GM23338 (cell line): ENCODE measurements around the gene RAB12. TPM values are rescaled to one million over a fixed set of nuclear protein-coding genes. Genes with fewer than 3 reads are reported as not detected.

ENCODE experiments used
- ATAC-seq: fragments of 200-7000 bp; cut with Tn5 transposase; 3 replicates; pipeline ENCODE4 v1.9.1; 2020
- DNase-seq: peaks from one replicate; pipeline ENCODE4 v3.0.0-alpha.2; 2015; ENCODE audit warnings: low spot score
- H2AFZ ChIP-seq: fragments of 200-600 bp; sonication (generic); 2 replicates; pipeline ENCODE4 v1.8.0; 2016; ENCODE audit warnings: antibody characterized with exemption, mild to moderate bottlenecking, moderate library complexity
- H3F3A ChIP-seq: fragments of 200-600 bp; sonication (generic); replicated peaks from 2 replicates; pipeline ENCODE4 v1.8.0; 2017; ENCODE audit warnings: antibody characterized with exemption, mixed run types, low read depth
- H3K27ac ChIP-seq: fragments of 200-600 bp; sonication (generic); 2 replicates; pipeline ENCODE4 v1.6.1; 2016; ENCODE audit warnings: low read depth
- H3K27me3 ChIP-seq: fragments of 200-600 bp; sonication (generic); 2 replicates; pipeline ENCODE4 v1.8.0; 2016; ENCODE audit warnings: mild to moderate bottlenecking, mixed run types, moderate library complexity; ENCODE audit not compliant: insufficient read depth
- H3K36me3 ChIP-seq: fragments of 200-600 bp; sonication (generic); 2 replicates; pipeline ENCODE4 v1.8.0; 2016; ENCODE audit warnings: mild to moderate bottlenecking; ENCODE audit not compliant: insufficient read depth
- H3K4me1 ChIP-seq: fragments of 200-600 bp; sonication (generic); 2 replicates; pipeline ENCODE4 v1.8.0; 2016; ENCODE audit warnings: mild to moderate bottlenecking, moderate library complexity; ENCODE audit not compliant: insufficient read depth
- H3K4me2 ChIP-seq: fragments of 200-600 bp; sonication (generic); 2 replicates; pipeline ENCODE4 v1.7.1; 2017; ENCODE audit warnings: mixed run types
- H3K4me3 ChIP-seq: fragments of 200-600 bp; sonication (generic); 2 replicates; pipeline ENCODE4 v1.6.1; 2016; ENCODE audit warnings: mixed run types
- H3K79me2 ChIP-seq: fragments of 200-600 bp; sonication (generic); replicated peaks from 2 replicates; pipeline ENCODE4 v1.8.0; 2017; ENCODE audit warnings: mild to moderate bottlenecking; ENCODE audit not compliant: insufficient read depth
- H3K9me2 ChIP-seq: fragments of 200-600 bp; sonication (generic); 2 replicates; pipeline ENCODE4 v1.8.0; 2017; ENCODE audit not compliant: insufficient read depth
- H4K20me1 ChIP-seq: fragments of 200-600 bp; sonication (generic); replicated peaks from 2 replicates; pipeline ENCODE4 v1.8.0; 2017; ENCODE audit warnings: mild to moderate bottlenecking; ENCODE audit not compliant: insufficient read depth
- H3K27ac Mint-ChIP-seq: 2 replicates; pipeline ENCODE4 v1.8.0; 2020; ENCODE audit warnings: inconsistent platforms, mild to moderate bottlenecking, moderate library complexity, mixed read lengths
- H3K27me3 Mint-ChIP-seq: 3 replicates; pipeline ENCODE4 v1.8.0; 2022; ENCODE audit warnings: low read depth, mild to moderate bottlenecking, moderate library complexity, mixed read lengths, inconsistent platforms; ENCODE audit not compliant: insufficient read depth, poor library complexity
- H3K36me3 Mint-ChIP-seq: 3 replicates; pipeline ENCODE4 v1.8.0; 2021; ENCODE audit warnings: low read depth, mild to moderate bottlenecking, inconsistent platforms, moderate library complexity, mixed read lengths
- H3K4me1 Mint-ChIP-seq: 3 replicates; pipeline ENCODE4 v1.8.0; 2020; ENCODE audit warnings: mild to moderate bottlenecking, inconsistent platforms, mixed read lengths
- H3K4me3 Mint-ChIP-seq: 3 replicates; pipeline ENCODE4 v1.8.0; 2021; ENCODE audit warnings: moderate library complexity, mild to moderate bottlenecking, inconsistent platforms, mixed read lengths
- H3K9me3 Mint-ChIP-seq: 3 replicates; pipeline ENCODE4 v1.8.0; 2020; ENCODE audit warnings: moderate library complexity, mild to moderate bottlenecking, inconsistent platforms, mixed read lengths
- CREB1 ChIP-seq: fragments of 250-450 bp; sonication (Bioruptor Pico); IDR thresholded peaks from 2 replicates; pipeline ENCODE4 v1.5.0; 2020; ENCODE audit warnings: low read depth, mild to moderate bottlenecking, moderate library complexity
- EZH2 ChIP-seq: fragments of 200-600 bp; sonication (generic); IDR thresholded peaks from one replicate; pipeline ENCODE4 v1.8.0; 2017; ENCODE audit warnings: antibody characterized with exemption, mild to moderate bottlenecking, low read depth; ENCODE audit not compliant: unreplicated experiment
- EZH2phosphoT487 ChIP-seq: fragments of 200-600 bp; sonication (generic); IDR thresholded peaks from one replicate; pipeline ENCODE4 v1.8.1; 2018; ENCODE audit warnings: antibody characterized with exemption; ENCODE audit not compliant: unreplicated experiment
- JUNB ChIP-seq: IDR thresholded peaks from one replicate; pipeline ENCODE4 v1.6.1; 2016; ENCODE audit warnings: antibody characterized with exemption; ENCODE audit not compliant: unreplicated experiment
- NANOG ChIP-seq: IDR thresholded peaks from 2 replicates; pipeline ENCODE4 v1.6.1; 2016; ENCODE audit warnings: antibody characterized with exemption, borderline replicate concordance
- POLR2AphosphoS5 ChIP-seq: IDR thresholded peaks from 2 replicates; pipeline ENCODE4 v1.6.1; 2016; ENCODE audit warnings: antibody characterized with exemption, low read depth
- STAT1 ChIP-seq: IDR thresholded peaks from one replicate; pipeline ENCODE4 v1.6.1; 2016; ENCODE audit warnings: antibody characterized with exemption; ENCODE audit not compliant: unreplicated experiment
- ZNF114 ChIP-seq: fragments of 250-450 bp; sonication (Bioruptor Pico); IDR thresholded peaks from 2 replicates; pipeline ENCODE4 v1.5.0; 2020; ENCODE audit warnings: mild to moderate bottlenecking, moderate library complexity
- polyA plus RNA-seq: library from polyadenylated mRNA; unstranded; fragments of >200 nt; fragmentation: Nextera tagmentation; extraction: Ambion mirVana; gene quantifications from 2 replicates; pipeline ENCODE4 v1.2.1, GENCODE V29; 2016
- total RNA-seq: library from RNA; depleted of rRNA; stranded (reverse); fragments of >200 nt; shearing (Covaris generic); gene quantifications from 2 replicates; pipeline ENCODE4 v1.2.3, GENCODE V29; 2014
- TF ChIP-seq, protein P1 (sequence below): IDR thresholded peaks from one replicate; pipeline ENCODE4 v1.6.1; 2018; ENCODE audit warnings: antibody characterized with exemption; ENCODE audit not compliant: unreplicated experiment
- TF ChIP-seq, protein P2 (sequence below): IDR thresholded peaks from 2 replicates; pipeline ENCODE4 v1.6.1; 2016; ENCODE audit warnings: antibody characterized with exemption

Gene RAB12
- total and polyA plus RNA-seq, 2 experiments from 2014 or later = 16.7 to 80.4 TPM

DNA sequence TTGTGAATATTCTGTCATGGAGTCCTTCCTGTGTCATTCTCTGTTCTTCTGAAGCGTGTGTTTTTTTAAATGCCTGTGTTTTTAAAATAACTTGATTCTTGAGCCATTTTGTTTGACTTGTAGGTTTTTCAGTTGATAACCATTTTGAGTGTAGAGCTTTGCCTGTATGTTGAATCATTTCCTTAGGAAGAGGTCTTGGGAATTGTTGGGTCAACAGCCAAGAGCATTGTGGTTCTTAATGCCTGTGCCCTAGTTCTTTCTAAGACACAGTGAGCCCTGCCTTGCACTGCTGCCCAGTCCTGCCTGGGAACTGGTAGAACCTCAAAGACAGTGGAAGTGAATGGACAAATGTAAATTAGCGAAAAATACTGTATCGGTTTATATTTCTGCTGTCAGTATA, 25.9 kb downstream of the RAB12 start (continued):
- TF ChIP-seq CREB1 (no peak), POLR2AphosphoS5 (no peak)

DNA sequence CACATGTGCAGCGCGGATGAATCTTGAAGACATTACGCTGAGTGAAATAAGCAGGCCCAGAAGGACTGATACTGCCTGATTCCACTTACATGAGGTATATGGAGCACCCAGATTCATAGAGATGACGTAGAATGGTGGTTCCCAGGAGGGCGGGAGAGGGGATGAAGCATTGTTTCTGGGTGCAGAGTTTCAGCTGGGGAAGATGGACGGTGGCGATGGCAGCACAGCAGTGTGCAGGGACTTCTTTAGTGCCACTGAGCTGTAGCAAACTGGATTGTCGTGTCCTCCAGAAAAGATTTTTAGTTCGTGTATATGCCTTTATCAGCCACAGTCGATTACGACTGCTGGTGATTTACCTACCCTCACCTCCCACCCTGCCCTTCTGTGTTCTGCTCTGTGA, 30.5 kb downstream of the RAB12 start:
- no peak for ATAC-seq
- Histone ChIP-seq H3K4me1 (peaks cover 18% of the 10 kb centered on the region), H3K9me2 (no peaks in the 10 kb centered on the region), H3K4me3 (no peak overlapping the region), H3K79me2 (peaks cover 9% of the 10 kb centered on the region), H3F3A (0 out of 2 replicates have a peak, but pooled peaks cover 3% of the 10 kb centered on the region), H4K20me1 (peaks cover 2% of the 10 kb centered on the region; the same call in 1 of the 2 replicates), H3K36me3 (peaks cover 32% of the 10 kb centered on the region), H3K27me3 (no peaks in the 10 kb centered on the region), H3K27ac (peak overlapping the region; percentile 6; the same call in 1 of the 2 replicates), H3K4me2 (no peak overlapping the region), H2AFZ (no peak overlapping the region)
- Mint-ChIP-seq H3K4me3 (no peak overlapping the region), H3K27ac (no peak overlapping the region), H3K4me1 (peaks cover 17% of the 10 kb centered on the region), H3K9me3 (no peaks in the 10 kb centered on the region; the same call in 2 of the 3 replicates), H3K27me3 (peaks cover 4% of the 10 kb centered on the region), H3K36me3 (peaks cover 73% of the 10 kb centered on the region)
- DNase-seq = no peak
- no peak for TF ChIP-seq EZH2phosphoT487
- TF ChIP-seq EZH2 = no peak
- TF ChIP-seq, protein P1, sequence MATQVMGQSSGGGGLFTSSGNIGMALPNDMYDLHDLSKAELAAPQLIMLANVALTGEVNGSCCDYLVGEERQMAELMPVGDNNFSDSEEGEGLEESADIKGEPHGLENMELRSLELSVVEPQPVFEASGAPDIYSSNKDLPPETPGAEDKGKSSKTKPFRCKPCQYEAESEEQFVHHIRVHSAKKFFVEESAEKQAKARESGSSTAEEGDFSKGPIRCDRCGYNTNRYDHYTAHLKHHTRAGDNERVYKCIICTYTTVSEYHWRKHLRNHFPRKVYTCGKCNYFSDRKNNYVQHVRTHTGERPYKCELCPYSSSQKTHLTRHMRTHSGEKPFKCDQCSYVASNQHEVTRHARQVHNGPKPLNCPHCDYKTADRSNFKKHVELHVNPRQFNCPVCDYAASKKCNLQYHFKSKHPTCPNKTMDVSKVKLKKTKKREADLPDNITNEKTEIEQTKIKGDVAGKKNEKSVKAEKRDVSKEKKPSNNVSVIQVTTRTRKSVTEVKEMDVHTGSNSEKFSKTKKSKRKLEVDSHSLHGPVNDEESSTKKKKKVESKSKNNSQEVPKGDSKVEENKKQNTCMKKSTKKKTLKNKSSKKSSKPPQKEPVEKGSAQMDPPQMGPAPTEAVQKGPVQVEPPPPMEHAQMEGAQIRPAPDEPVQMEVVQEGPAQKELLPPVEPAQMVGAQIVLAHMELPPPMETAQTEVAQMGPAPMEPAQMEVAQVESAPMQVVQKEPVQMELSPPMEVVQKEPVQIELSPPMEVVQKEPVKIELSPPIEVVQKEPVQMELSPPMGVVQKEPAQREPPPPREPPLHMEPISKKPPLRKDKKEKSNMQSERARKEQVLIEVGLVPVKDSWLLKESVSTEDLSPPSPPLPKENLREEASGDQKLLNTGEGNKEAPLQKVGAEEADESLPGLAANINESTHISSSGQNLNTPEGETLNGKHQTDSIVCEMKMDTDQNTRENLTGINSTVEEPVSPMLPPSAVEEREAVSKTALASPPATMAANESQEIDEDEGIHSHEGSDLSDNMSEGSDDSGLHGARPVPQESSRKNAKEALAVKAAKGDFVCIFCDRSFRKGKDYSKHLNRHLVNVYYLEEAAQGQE = no peak
- TF ChIP-seq, protein P2, sequence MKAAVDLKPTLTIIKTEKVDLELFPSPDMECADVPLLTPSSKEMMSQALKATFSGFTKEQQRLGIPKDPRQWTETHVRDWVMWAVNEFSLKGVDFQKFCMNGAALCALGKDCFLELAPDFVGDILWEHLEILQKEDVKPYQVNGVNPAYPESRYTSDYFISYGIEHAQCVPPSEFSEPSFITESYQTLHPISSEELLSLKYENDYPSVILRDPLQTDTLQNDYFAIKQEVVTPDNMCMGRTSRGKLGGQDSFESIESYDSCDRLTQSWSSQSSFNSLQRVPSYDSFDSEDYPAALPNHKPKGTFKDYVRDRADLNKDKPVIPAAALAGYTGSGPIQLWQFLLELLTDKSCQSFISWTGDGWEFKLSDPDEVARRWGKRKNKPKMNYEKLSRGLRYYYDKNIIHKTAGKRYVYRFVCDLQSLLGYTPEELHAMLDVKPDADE = no peak

DNA sequence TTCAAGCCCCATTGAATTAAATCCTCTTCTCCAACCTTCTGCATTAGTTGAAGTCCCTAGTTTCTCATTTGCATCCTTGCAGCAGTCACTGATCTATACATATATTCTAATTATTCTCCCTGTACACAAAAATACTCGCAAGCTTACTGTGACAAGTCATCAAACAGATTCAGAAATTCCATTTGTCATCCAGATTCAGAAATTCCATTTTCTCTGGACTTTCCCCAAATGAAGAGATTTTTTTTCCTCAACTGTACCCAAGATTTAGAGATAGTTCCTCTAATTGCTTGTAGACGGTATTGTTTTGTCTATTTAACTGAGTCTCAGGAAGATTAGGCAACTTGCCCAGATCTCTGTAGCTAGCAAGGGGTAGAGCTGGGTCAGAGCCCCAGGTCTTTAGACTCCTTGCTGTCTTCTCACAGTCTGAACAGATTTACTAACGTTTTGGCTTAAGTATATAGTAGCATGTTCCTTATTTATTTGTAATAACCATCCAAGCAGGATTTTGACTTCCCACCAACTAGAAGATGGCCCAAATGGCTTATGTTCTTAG, 34.2 kb downstream of the RAB12 start:
- no peak overlapping the region for H3K4me3 Mint-ChIP-seq
- DNase-seq (no peak), ATAC-seq (no peak)
- no peak overlapping the region for H3K27ac Mint-ChIP-seq
- H4K20me1 ChIP-seq = no peaks in the 10 kb centered on the region; the same call in 1 of the 2 replicates
- peaks cover 6% of the 10 kb centered on the region for H3K27me3 Mint-ChIP-seq
- H3K4me3 ChIP-seq = no peak overlapping the region
- H3K4me1 Mint-ChIP-seq = peaks cover 2% of the 10 kb centered on the region; the same call in 2 of the 3 replicates
- no peaks in the 10 kb centered on the region for H3K27me3 ChIP-seq
- no peak overlapping the region for H2AFZ ChIP-seq
- no peaks in the 10 kb centered on the region for H3K9me2 ChIP-seq
- no peaks in the 10 kb centered on the region for H3K79me2 ChIP-seq
- H3K36me3 ChIP-seq = peaks cover 13% of the 10 kb centered on the region
- no peaks in the 10 kb centered on the region for H3K4me1 ChIP-seq
- H3K4me2 ChIP-seq = no peak overlapping the region
- H3K36me3 Mint-ChIP-seq = peaks cover 52% of the 10 kb centered on the region
- H3F3A ChIP-seq = 0 out of 2 replicates have a peak, but pooled peaks cover 3% of the 10 kb centered on the region
- H3K9me3 Mint-ChIP-seq = peaks cover 18% of the 10 kb centered on the region
- peak overlapping the region; percentile 23 for H3K27ac ChIP-seq
- TF ChIP-seq EZH2phosphoT487 = no peak
- TF ChIP-seq EZH2 = no peak
- no peak for TF ChIP-seq ZNF114 (CRISPR knock-in tag)
- TF ChIP-seq STAT1 = no peak
- no peak for TF ChIP-seq JUNB
- TF ChIP-seq NANOG = no peak
